ENCODE data around the gene CENPP. TPM values are rescaled to one million over a fixed set of nuclear protein-coding genes. Genes with fewer than 3 reads are reported as not detected.
"Not testable (repeated sequence)": the region's sequence is repeated elsewhere in the genome, so short reads cannot be mapped to it uniquely, and the experiment has no call there.

CENPP gene
- total RNA-seq, 4 donors from 2014 or later = 2.8 to 51.2 (median 4.9) TPM

GRCh38 chr9:92407818-92408217, 82.1 kb downstream of the CENPP start:
- H3K36me3 ChIP-seq = no peaks in the 10 kb centered on the region
- H3K27me3 ChIP-seq = no peaks in the 10 kb centered on the region
- no peak for DNase-seq
- H3K4me3 ChIP-seq = no peak overlapping the region
- TF ChIP-seq POLR2A (IDR thresholded peaks at IDR 0.05) (no peak), CTCF (IDR thresholded peaks at IDR 0.05) (no peak)
- peaks cover 0 to 17% (median 2%) of the 10 kb centered on the region in 4 donors for H3K4me1 ChIP-seq
- no peaks in the 10 kb centered on the region for H3K9me3 ChIP-seq
- no peak overlapping the region for H3K27ac ChIP-seq

- TF ChIP-seq CTCF (IDR thresholded peaks at IDR 0.05) (no peak), POLR2A (IDR thresholded peaks at IDR 0.05) (no peak)
Observed at GRCh38 chr9:92408747-92409478, 83.2 kb downstream of the CENPP start.

GRCh38 chr9:92411157-92411556, 85.4 kb downstream of the CENPP start:
- not testable (repeated sequence) for H3K4me3 ChIP-seq, DNase-seq, H3K27me3 ChIP-seq, H3K9me3 ChIP-seq, H3K4me1 ChIP-seq, H3K27ac ChIP-seq, H3K36me3 ChIP-seq

More at GRCh38 chr9:92408747-92409478, 83.2 kb downstream of the CENPP start:
- H3K4me1 ChIP-seq = peaks cover 0 to 17% (median 2%) of the 10 kb centered on the region in 4 donors
- DNase-seq = no peak
- no peaks in the 10 kb centered on the region for H3K27me3 ChIP-seq
- no peak overlapping the region for H3K4me3 ChIP-seq
- H3K9me3 ChIP-seq = no peaks in the 10 kb centered on the region
- no peak overlapping the region for H3K27ac ChIP-seq
- H3K36me3 ChIP-seq = no peaks in the 10 kb centered on the region

- H3K27me3 ChIP-seq = no peaks in the 10 kb centered on the region
- H3K9me3 ChIP-seq = no peaks in the 10 kb centered on the region
- no peak overlapping the region for H3K4me3 ChIP-seq
- no peaks in the 10 kb centered on the region for H3K4me1 ChIP-seq
- no peaks in the 10 kb centered on the region for H3K36me3 ChIP-seq
- no peak for TF ChIP-seq CTCF (IDR thresholded peaks at IDR 0.05)
- no peak for TF ChIP-seq POLR2A (IDR thresholded peaks at IDR 0.05)
- no peak overlapping the region for H3K27ac ChIP-seq
- DNase-seq = no peak
Observed at GRCh38 chr9:92414566-92414965, 88.8 kb downstream of the CENPP start.

GRCh38 chr9:92422611-92423338, 97.0 kb downstream of the CENPP start:
- no peak overlapping the region for H3K4me3 ChIP-seq
- H3K9me3 ChIP-seq = no peaks in the 10 kb centered on the region
- no peak for TF ChIP-seq CTCF (IDR thresholded peaks at IDR 0.05)
- no peak for TF ChIP-seq POLR2A (IDR thresholded peaks at IDR 0.05)
- H3K4me1 ChIP-seq = no peaks in the 10 kb centered on the region
- H3K36me3 ChIP-seq = no peaks in the 10 kb centered on the region
- DNase-seq = no peak
- no peak overlapping the region for H3K27ac ChIP-seq
- no peaks in the 10 kb centered on the region for H3K27me3 ChIP-seq

- TF ChIP-seq CTCF (IDR thresholded peaks at IDR 0.05) (no peak), POLR2A (IDR thresholded peaks at IDR 0.05) (no peak)
- Histone ChIP-seq H3K4me3 (peak overlapping the region in 1 of 4 donors; percentile 0), H3K27ac (no peak overlapping the region), H3K9me3 (no peaks in the 10 kb centered on the region), H3K36me3 (no peaks in the 10 kb centered on the region), H3K27me3 (no peaks in the 10 kb centered on the region), H3K4me1 (no peaks in the 10 kb centered on the region)
- DNase-seq = no peak
Observed at GRCh38 chr9:92423612-92424011, 97.9 kb downstream of the CENPP start.
